MM.1S (cell line): ENCODE measurements around the gene PCGF3.

Experiments
- DNase-seq: peaks from one replicate; pipeline ENCODE4 v3.0.0-alpha.2; 2015
- H2AFZ ChIP-seq: fragments of 300-600 bp; sonication (generic); 2 replicates; pipeline ENCODE4 v1.6.0; 2016; ENCODE audit warnings: antibody characterized with exemption, low read length
- H3F3A ChIP-seq: fragments of 300-600 bp; sonication (generic); 2 replicates; pipeline ENCODE4 v1.6.1; 2016; ENCODE audit warnings: mild to moderate bottlenecking, antibody characterized with exemption, low read length, moderate library complexity, mixed read lengths; ENCODE audit not compliant: insufficient read depth
- H3K27ac ChIP-seq: fragments of 300-600 bp; sonication (generic); 2 replicates; pipeline ENCODE4 v1.5.1; 2016; ENCODE audit warnings: mild to moderate bottlenecking, low read length
- H3K27me3 ChIP-seq: fragments of 300-600 bp; sonication (generic); replicated peaks from 2 replicates; pipeline ENCODE4 v1.6.0; 2016; ENCODE audit warnings: low read length; ENCODE audit not compliant: insufficient read depth
- H3K36me3 ChIP-seq: fragments of 300-600 bp; sonication (generic); replicated peaks from 2 replicates; pipeline ENCODE4 v1.6.1; 2016; ENCODE audit warnings: mild to moderate bottlenecking, low read length, mixed read lengths; ENCODE audit not compliant: insufficient read depth
- H3K4me1 ChIP-seq: fragments of 300-600 bp; sonication (generic); 2 replicates; pipeline ENCODE4 v1.6.1; 2016; ENCODE audit warnings: low read length, mixed read lengths
- H3K4me2 ChIP-seq: fragments of 300-600 bp; sonication (generic); 2 replicates; pipeline ENCODE4 v1.6.0; 2016; ENCODE audit warnings: low read depth, low read length
- H3K4me3 ChIP-seq: fragments of 300-600 bp; sonication (generic); 2 replicates; pipeline ENCODE4 v1.5.1; 2016; ENCODE audit warnings: low read length, mixed read lengths
- H3K79me2 ChIP-seq: fragments of 300-600 bp; sonication (generic); 2 replicates; pipeline ENCODE4 v1.6.1; 2016; ENCODE audit warnings: mixed run types, low read length, mixed read lengths
- H3K9ac ChIP-seq: fragments of 300-600 bp; sonication (generic); 2 replicates; pipeline ENCODE4 v1.6.1; 2016; ENCODE audit warnings: low read length, mixed read lengths
- H3K9me2 ChIP-seq: fragments of 300-600 bp; sonication (generic); replicated peaks from 2 replicates; pipeline ENCODE4 v1.6.1; 2016; ENCODE audit warnings: mild to moderate bottlenecking, low read length, mixed read lengths; ENCODE audit not compliant: insufficient read depth
- H3K9me3 ChIP-seq: fragments of 300-600 bp; sonication (generic); replicated peaks from 2 replicates; pipeline ENCODE4 v1.6.1; 2016; ENCODE audit warnings: mild to moderate bottlenecking, low read length, mixed read lengths; ENCODE audit not compliant: insufficient read depth
- H4K20me1 ChIP-seq: fragments of 300-600 bp; sonication (generic); 2 replicates; pipeline ENCODE4 v1.6.1; 2016; ENCODE audit warnings: mild to moderate bottlenecking, low read length, moderate library complexity, mixed read lengths; ENCODE audit not compliant: insufficient read depth
- CTCF ChIP-seq: fragments of 300-600 bp; sonication (generic); IDR thresholded peaks from 2 replicates; pipeline ENCODE4 v1.5.1; 2016; ENCODE audit warnings: antibody characterized with exemption, low read length, mixed read lengths
- EZH2 ChIP-seq: fragments of 300-600 bp; sonication (generic); optimal IDR thresholded peaks from 2 replicates; pipeline ENCODE3; 2017; ENCODE audit warnings: low read depth, mild to moderate bottlenecking, antibody characterized with exemption, low read length, mixed read lengths
- EZH2phosphoT487 ChIP-seq: fragments of 300-600 bp; sonication (generic); IDR thresholded peaks from 2 replicates; pipeline ENCODE4 v1.6.1; 2018; ENCODE audit warnings: antibody characterized with exemption, low read length

The PCGF3 gene

GRCh38 chr4:789571-790465 is 84.2 kb downstream of the PCGF3 start:
- no peak overlapping the region for H3K9ac ChIP-seq
- TF ChIP-seq CTCF (no peak), EZH2phosphoT487 (no peak), EZH2 (no peak)
- no peaks in the 10 kb centered on the region for H3K4me1 ChIP-seq
- no peak overlapping the region for H3K4me2 ChIP-seq
- no peak overlapping the region for H2AFZ ChIP-seq
- H3K36me3 ChIP-seq, result no peaks in the 10 kb centered on the region
- no peak overlapping the region for H3K27ac ChIP-seq
- no peaks in the 10 kb centered on the region for H3K9me2 ChIP-seq
- H3F3A ChIP-seq, result no peaks in the 10 kb centered on the region
- no peak overlapping the region for H3K4me3 ChIP-seq
- H4K20me1 ChIP-seq, result no peaks in the 10 kb centered on the region
- H3K9me3 ChIP-seq, result no peaks in the 10 kb centered on the region
- no peaks in the 10 kb centered on the region for H3K27me3 ChIP-seq
- no peak for DNase-seq
- H3K79me2 ChIP-seq, result no peaks in the 10 kb centered on the region

DNA sequence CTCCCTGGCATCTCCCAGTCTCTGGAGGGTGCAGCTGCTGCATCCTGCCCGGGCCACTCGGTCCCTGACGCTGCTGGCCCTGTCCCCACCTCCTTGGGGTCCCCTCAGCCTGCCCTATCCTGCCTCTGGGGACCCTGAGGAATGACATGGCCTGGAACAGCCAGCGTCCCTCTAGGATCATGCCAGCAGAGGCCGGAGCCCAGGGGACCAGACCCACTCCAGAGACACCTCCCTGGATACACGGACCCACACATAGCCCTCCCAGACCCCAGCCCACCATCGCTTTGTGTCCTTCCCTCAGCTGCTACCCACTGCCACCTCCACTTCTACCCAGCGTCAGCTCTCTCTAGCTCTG is 84.8 kb downstream of the PCGF3 start:
- Histone ChIP-seq H2AFZ (no peak overlapping the region), H3K27me3 (no peaks in the 10 kb centered on the region), H3K9ac (no peak overlapping the region), H4K20me1 (no peaks in the 10 kb centered on the region), H3K4me3 (no peak overlapping the region), H3K4me2 (no peak overlapping the region), H3K9me2 (no peaks in the 10 kb centered on the region), H3K36me3 (no peaks in the 10 kb centered on the region), H3F3A (no peaks in the 10 kb centered on the region), H3K4me1 (no peaks in the 10 kb centered on the region), H3K79me2 (no peaks in the 10 kb centered on the region), H3K27ac (no peak overlapping the region), H3K9me3 (no peaks in the 10 kb centered on the region)
- no peak for DNase-seq
- no peak for TF ChIP-seq CTCF
- TF ChIP-seq EZH2phosphoT487, result no peak
- TF ChIP-seq EZH2, result no peak

- TF ChIP-seq CTCF, result no peak
- TF ChIP-seq EZH2, result no peak
- TF ChIP-seq EZH2phosphoT487, result no peak
- H3K4me3 ChIP-seq, result no peak overlapping the region
- no peaks in the 10 kb centered on the region for H3K79me2 ChIP-seq
- no peaks in the 10 kb centered on the region for H4K20me1 ChIP-seq
- no peaks in the 10 kb centered on the region for H3K36me3 ChIP-seq
- no peak overlapping the region for H2AFZ ChIP-seq
- H3K4me2 ChIP-seq, result no peak overlapping the region
- no peak overlapping the region for H3K27ac ChIP-seq
- no peaks in the 10 kb centered on the region for H3K9me3 ChIP-seq
- H3F3A ChIP-seq, result no peaks in the 10 kb centered on the region
- no peaks in the 10 kb centered on the region for H3K9me2 ChIP-seq
- H3K4me1 ChIP-seq, result no peaks in the 10 kb centered on the region
- DNase-seq, result no peak
- no peak overlapping the region for H3K9ac ChIP-seq
- no peaks in the 10 kb centered on the region for H3K27me3 ChIP-seq
These were observed 85.7 kb downstream of the PCGF3 start for GRCh38 chr4:791252-791897.
